GM12864 (cell line): Measurements from ENCODE around the gene TRIP10.
A peak's percentile ranks its signal among the peaks of the same experiment; 100 is the strongest.
"Not testable (repeated sequence)": the region's sequence is repeated elsewhere in the genome, so short reads cannot be mapped to it uniquely, and the experiment has no call there.

Source experiments
- DNase-seq: peaks from one replicate; pipeline ENCODE4 v3.0.0-alpha.2; 2011; ENCODE audit warnings: low read depth
- H3K4me3 ChIP-seq: 2 replicates; pipeline ENCODE4 v1.5.1; 2011; ENCODE audit warnings: mild to moderate bottlenecking, low read depth, low read length, control low read depth
- TF ChIP-seq, protein P1 (sequence below): IDR thresholded peaks from 2 replicates; pipeline ENCODE4 v1.5.1; 2011; ENCODE audit warnings: low read depth, mild to moderate bottlenecking, moderate library complexity, low read length, control low read depth, inconsistent platforms; ENCODE audit errors: missing control alignments

TRIP10 gene

DNA sequence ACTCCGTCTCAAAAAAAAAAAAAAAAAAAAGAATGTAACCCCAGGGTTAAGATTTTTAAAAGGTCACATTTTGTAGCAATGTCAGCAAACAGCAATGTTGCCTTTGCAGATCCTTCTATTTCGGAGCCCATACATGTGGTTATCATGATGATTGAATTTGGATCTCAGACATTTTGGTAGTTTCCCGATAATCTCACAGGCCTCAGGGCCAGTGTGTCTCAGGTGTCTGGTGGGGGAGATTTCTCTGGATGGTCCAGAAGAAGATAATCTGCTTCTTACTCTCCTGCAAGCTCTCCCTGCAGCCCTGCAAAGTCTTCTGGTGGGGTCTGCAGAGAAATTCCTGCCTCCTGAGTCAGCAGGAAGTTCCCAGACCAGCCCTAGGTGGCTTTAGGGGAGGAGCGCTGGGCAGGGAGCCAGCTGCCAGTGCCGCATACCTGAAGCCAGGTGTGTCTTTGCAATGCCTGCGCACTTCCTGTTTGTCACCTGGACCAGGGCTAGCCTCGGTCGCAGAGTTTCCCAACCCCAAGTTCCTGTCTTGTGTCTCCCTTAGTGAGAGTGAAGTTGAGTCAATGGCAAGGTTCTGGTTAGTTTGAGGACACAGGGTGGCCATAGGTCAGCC, 26.4 kb downstream of the TRIP10 start:
- peak overlapping the region; percentile 63 for H3K4me3 ChIP-seq
- TF ChIP-seq, protein P1, sequence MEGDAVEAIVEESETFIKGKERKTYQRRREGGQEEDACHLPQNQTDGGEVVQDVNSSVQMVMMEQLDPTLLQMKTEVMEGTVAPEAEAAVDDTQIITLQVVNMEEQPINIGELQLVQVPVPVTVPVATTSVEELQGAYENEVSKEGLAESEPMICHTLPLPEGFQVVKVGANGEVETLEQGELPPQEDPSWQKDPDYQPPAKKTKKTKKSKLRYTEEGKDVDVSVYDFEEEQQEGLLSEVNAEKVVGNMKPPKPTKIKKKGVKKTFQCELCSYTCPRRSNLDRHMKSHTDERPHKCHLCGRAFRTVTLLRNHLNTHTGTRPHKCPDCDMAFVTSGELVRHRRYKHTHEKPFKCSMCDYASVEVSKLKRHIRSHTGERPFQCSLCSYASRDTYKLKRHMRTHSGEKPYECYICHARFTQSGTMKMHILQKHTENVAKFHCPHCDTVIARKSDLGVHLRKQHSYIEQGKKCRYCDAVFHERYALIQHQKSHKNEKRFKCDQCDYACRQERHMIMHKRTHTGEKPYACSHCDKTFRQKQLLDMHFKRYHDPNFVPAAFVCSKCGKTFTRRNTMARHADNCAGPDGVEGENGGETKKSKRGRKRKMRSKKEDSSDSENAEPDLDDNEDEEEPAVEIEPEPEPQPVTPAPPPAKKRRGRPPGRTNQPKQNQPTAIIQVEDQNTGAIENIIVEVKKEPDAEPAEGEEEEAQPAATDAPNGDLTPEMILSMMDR, result no peak
- DNase-seq, result no peak

DNA sequence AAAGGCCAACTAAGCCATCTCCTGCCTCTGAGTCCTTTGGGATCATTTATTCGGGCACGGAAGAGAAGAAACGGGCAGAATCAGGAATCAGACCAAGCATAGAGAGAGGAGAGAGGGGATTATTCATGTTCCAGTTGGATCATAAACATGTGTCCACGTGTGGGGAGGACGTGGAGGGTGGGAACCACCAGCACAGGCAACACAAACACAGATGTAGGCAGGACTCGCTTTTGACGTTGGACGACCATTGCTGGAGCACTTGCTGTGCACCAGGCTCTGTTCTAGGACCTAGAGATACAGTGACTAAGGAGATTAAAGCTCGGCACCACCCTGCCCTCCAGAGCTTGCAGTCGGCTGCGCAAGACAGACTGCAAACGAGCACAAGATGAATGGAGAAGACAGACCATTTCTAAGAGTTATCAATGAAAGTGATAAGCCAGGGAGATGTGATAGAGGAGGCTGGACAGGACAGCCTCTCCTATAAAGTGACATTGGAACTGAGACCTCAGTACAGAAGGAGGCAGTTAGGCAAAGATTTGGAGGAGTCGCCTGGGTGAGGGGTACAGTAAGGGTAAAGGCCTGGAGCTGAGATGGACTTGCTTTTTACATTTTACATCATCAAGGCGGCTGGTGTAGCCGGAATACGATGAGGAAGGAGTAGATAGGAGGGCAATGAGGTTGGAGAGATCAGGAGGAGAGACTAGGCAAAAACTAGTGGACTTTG, 27.0 kb downstream of the TRIP10 start:
- H3K4me3 ChIP-seq, result peak overlapping the region; percentile 63
- TF ChIP-seq, protein P1, result no peak
- DNase-seq, result no peak

DNA sequence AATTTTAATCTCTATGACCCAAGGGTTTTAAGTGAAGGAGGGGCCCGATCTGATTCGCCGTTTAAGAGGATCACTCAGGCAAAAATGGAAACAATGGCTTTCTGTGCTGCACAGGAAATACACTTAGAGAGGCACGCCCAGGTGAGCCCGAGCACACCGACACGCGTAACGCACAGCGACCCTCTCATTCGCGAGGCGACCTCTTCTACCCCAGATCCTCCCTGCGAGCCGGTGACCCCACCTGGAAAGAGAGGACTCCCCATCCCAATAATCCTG, 27.5 kb downstream of the TRIP10 start:
- DNase-seq, result no peak
- TF ChIP-seq, protein P1, result no peak
- peak overlapping the region; percentile 63 for H3K4me3 ChIP-seq

DNA sequence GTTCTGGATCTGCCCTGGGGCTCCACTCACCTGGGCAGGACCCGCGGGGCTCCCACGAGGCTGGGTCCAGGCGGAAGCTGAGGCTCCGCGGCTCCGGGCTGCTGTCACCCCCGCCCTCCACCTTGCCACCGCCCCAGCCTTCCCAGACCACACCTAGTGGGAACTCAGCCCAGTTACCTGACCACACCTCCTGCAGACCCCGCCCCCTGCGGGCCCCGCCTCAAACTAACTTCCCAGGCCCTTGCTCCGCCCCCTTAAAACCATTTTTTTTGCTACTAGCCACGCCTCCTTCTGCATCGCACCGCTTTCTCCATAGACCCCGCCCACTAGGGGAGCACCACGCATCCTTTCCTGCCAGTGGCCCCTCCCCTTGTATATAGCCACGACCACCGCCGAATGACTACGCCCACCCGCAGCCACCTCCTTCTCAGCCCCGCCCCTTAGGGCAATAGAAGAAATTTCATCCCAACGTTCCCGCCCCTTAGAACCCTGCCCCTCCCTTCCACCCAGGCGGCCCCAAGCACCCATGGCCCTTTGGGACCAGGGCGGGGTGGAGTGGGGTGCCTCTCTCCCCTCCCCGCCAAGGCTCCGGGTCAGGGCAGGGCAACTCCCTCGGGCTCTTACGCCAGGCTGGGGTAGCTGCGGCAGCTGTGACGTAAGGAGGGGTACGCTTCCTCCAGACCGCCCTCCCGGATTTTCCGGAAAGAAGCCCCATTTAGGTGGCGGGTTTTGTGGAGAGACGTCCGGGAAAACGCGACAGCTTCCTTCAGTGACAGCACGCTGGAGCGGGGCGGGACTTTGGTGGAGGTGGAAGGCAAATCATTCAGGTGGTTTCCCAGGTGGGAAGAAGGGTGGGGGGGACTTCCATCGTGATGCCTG, 28.1 kb downstream of the TRIP10 start, which contains the start of gene SH2D3A:
Gene SH2D3A, minus strand, starts transcription at position 79 of the 879 bp plus-strand sequence. CDS start 3,687 bp downstream, outside the sequence.
- DNase-seq, result peak; percentile 90
- TF ChIP-seq, protein P1, result no peak
- H3K4me3 ChIP-seq, result peak within 1 kb of the TSS; percentile 63

DNA sequence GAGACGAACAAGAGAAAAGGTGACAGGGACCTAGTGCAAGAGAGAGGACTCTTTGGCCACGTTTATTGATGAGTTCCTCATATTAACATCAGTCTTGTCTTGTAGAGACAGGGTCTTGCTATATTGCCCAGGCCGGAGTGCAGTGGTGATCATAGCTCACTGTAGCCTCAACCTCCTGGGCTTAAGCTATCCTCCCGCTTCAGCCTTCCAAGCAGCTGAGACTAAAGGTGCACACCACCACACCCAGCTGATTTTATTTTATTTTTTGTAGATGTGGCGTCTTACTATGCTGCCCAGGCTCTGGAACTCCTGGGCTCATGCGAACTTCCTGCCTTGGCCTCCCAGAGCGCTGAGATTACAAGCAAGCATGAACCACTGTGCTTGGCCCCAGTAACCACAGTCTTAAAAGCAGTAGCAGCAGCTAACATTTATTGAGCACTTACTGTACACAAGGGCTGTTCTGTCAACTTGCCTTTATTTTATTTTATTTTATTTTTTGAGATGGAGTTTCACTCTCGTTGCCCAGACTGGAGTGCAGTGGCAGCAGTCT, 28.8 kb downstream of the TRIP10 start:
- TF ChIP-seq, protein P1, result no peak
- peak overlapping the region; percentile 63 for H3K4me3 ChIP-seq
- no peak for DNase-seq

DNA sequence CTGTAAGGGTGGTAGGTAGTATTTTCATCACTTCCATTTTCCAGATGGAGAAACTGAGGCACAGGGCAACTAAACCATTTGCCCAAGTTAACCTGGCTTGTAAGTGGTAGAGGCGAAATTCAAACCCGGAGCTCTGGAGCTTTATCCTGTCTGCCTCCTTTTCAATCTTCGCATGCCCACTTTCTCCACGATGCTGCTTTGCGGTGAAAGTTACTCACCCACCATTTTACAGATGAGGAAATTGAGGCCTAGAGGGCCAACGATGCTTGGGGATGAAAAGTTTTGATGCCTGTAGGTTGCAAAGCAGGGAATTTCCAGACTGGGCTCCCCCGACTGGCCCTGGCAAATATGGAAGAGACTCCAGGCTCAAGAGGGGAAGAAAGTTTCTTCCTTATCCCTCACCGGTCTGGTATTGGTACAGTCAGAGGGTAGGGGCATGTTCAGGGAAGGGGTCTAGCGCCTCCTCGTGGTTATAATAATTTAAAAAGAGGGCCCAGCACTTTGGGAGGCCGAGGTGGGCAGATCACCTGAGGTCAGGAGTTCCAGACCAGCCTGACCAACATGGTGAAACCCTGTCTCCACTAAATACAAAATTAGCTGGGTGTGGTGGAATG, 29.6 kb downstream of the TRIP10 start:
- H3K4me3 ChIP-seq, result no peak overlapping the region
- TF ChIP-seq, protein P1, result peak; percentile 50
- no peak for DNase-seq

DNA sequence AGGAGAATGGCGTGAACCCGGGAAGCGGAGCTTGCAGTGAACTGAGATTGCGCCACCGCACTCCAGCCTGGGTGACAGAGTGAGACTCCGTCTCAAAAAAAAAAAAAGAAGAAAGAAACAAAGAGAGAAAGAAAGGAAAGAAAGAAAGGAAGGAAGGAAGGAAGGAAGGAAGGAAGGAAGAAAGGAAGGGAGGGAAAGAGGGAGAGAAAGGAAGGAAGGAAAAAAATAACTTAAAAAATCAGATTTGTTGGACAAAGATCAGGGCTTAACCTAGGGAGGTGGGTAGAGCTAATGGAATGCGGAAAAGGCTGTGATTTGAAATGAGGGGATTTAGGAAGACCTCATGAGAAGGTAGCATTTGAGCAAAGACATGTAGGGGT, 32.2 kb downstream of the TRIP10 start:
- DNase-seq, H3K4me3 ChIP-seq: not testable (repeated sequence)
